WTC11 (cell line): ENCODE measurements around the gene FZR1. TPM values are rescaled to one million over a fixed set of nuclear protein-coding genes. Genes with fewer than 3 reads are reported as not detected.

Source experiments
- ATAC-seq: fragments of 200-7000 bp; cut with Tn5 transposase; 2 replicates; pipeline ENCODE4 v1.10.0; 2021; ENCODE audit warnings: mild to moderate bottlenecking, moderate library complexity
- CTCF ChIA-PET: fragments of 300-600 bp; sonication (Branson Sonifier 250); formaldehyde crosslinking; loops from one replicate; lab custom pipeline; 2021; ENCODE audit warnings: antibody characterized with exemption; lab: Charles Lee
- POLR2A ChIA-PET: fragments of 350-600 bp; sonication (Branson Sonifier 250); formaldehyde crosslinking; loops from one replicate; lab custom pipeline; 2021; ENCODE audit warnings: antibody characterized with exemption; lab: Charles Lee
- DNase-seq: peaks from one replicate; pipeline ENCODE4 v3.0.0; 2021; ENCODE audit warnings: low spot score
- H3K27ac Mint-ChIP-seq: 2 replicates; pipeline ENCODE4 v1.8.0; 2021; ENCODE audit warnings: mixed read lengths
- H3K27me3 Mint-ChIP-seq: 2 replicates; pipeline ENCODE4 v1.8.0; 2021; ENCODE audit warnings: low read depth, mild to moderate bottlenecking, moderate library complexity, mixed read lengths
- H3K36me3 Mint-ChIP-seq: 2 replicates; pipeline ENCODE4 v1.8.0; 2021; ENCODE audit warnings: mixed read lengths
- H3K4me1 Mint-ChIP-seq: 2 replicates; pipeline ENCODE4 v1.8.0; 2022; ENCODE audit warnings: mixed read lengths
- H3K4me3 Mint-ChIP-seq: 2 replicates; pipeline ENCODE4 v1.8.0; 2021; ENCODE audit warnings: mild to moderate bottlenecking, moderate library complexity, mixed read lengths
- H3K9me3 Mint-ChIP-seq: 2 replicates; pipeline ENCODE4 v1.8.0; 2021; ENCODE audit warnings: mixed read lengths
- CREB1 ChIP-seq: sonication (generic); formaldehyde crosslinking; IDR thresholded peaks from 2 replicates; pipeline ENCODE4 v1.8.0; 2023; ENCODE audit warnings: mild to moderate bottlenecking, missing genetic modification reagents
- ESRRA ChIP-seq: sonication (generic); formaldehyde crosslinking; IDR thresholded peaks from 2 replicates; pipeline ENCODE4 v1.8.1; 2022; ENCODE audit warnings: mild to moderate bottlenecking, missing genetic modification reagents, borderline replicate concordance
- FOXP1 ChIP-seq: sonication (generic); formaldehyde crosslinking; IDR thresholded peaks from 2 replicates; pipeline ENCODE4 v1.8.0; 2022; ENCODE audit warnings: missing genetic modification reagents, mild to moderate bottlenecking, moderate library complexity, borderline replicate concordance
- GRHL2 ChIP-seq: fragments of 250-450 bp; sonication (Bioruptor Pico); IDR thresholded peaks from 2 replicates; pipeline ENCODE4 v1.8.0; 2022; ENCODE audit warnings: mild to moderate bottlenecking, moderate library complexity; ENCODE audit not compliant: insufficient replicate concordance, severe bottlenecking
- GTF2I ChIP-seq: fragments of 250-450 bp; sonication (Bioruptor Pico); conservative IDR thresholded peaks from 2 replicates; pipeline ENCODE4 v1.4.0; 2021; ENCODE audit warnings: mild to moderate bottlenecking
- JAZF1 ChIP-seq: fragments of 250-450 bp; sonication (Bioruptor Pico); IDR thresholded peaks from 2 replicates; pipeline ENCODE4 v1.9.0; 2021; ENCODE audit warnings: moderate library complexity, mild to moderate bottlenecking, inconsistent platforms
- JUN ChIP-seq: sonication (generic); formaldehyde crosslinking; IDR thresholded peaks from 2 replicates; pipeline ENCODE4 v1.8.0; 2023; ENCODE audit warnings: mild to moderate bottlenecking, missing genetic modification reagents
- OVOL2 ChIP-seq: fragments of 250-450 bp; sonication (Bioruptor Pico); IDR thresholded peaks from 2 replicates; pipeline ENCODE4 v1.9.0; 2021; ENCODE audit warnings: mild to moderate bottlenecking, borderline replicate concordance
- SMAD4 ChIP-seq: sonication (generic); formaldehyde crosslinking; IDR thresholded peaks from 2 replicates; pipeline ENCODE4 v1.8.0; 2022; ENCODE audit warnings: mild to moderate bottlenecking, missing genetic modification reagents
- SP1 ChIP-seq: sonication (generic); formaldehyde crosslinking; conservative IDR thresholded peaks from 2 replicates; pipeline ENCODE4 v1.8.1; 2022; ENCODE audit warnings: missing genetic modification reagents
- TCF7 ChIP-seq: sonication (generic); formaldehyde crosslinking; IDR thresholded peaks from 2 replicates; pipeline ENCODE4 v1.8.0; 2022; ENCODE audit warnings: mild to moderate bottlenecking, low read depth, missing genetic modification reagents, moderate library complexity
- TP53 ChIP-seq: sonication (generic); formaldehyde crosslinking; IDR thresholded peaks from 2 replicates; pipeline ENCODE4 v1.8.1; 2023; ENCODE audit warnings: mild to moderate bottlenecking, missing genetic modification reagents
- ZNF232 ChIP-seq: sonication (generic); formaldehyde crosslinking; IDR thresholded peaks from 2 replicates; pipeline ENCODE4 v1.8.0; 2022; ENCODE audit warnings: mild to moderate bottlenecking, missing genetic modification reagents
- total RNA-seq: library from RNA; stranded (reverse); gene quantifications from 3 replicates; pipeline ENCODE4 v1.2.3, GENCODE V29; 2021
- TF ChIP-seq, protein P1 (sequence below): sonication (generic); formaldehyde crosslinking; IDR thresholded peaks from 2 replicates; pipeline ENCODE4 v1.8.0; 2022; ENCODE audit warnings: missing genetic modification reagents
- TF ChIP-seq, protein P2 (sequence below): sonication (generic); formaldehyde crosslinking; IDR thresholded peaks from 2 replicates; pipeline ENCODE4 v1.8.1; 2023; ENCODE audit warnings: mild to moderate bottlenecking, missing genetic modification reagents, borderline replicate concordance
- TF ChIP-seq, protein P3 (sequence below): sonication (generic); formaldehyde crosslinking; conservative IDR thresholded peaks from 2 replicates; pipeline ENCODE4 v1.8.1; 2023; ENCODE audit warnings: mild to moderate bottlenecking, low read depth, missing genetic modification reagents, moderate library complexity
- TF ChIP-seq, protein P4 (sequence below): sonication (generic); formaldehyde crosslinking; IDR thresholded peaks from 2 replicates; pipeline ENCODE4 v1.8.1; 2023; ENCODE audit warnings: mild to moderate bottlenecking, missing genetic modification reagents, moderate library complexity
- TF ChIP-seq, protein P5 (sequence below): fragments of 250-450 bp; sonication (Bioruptor Pico); IDR thresholded peaks from 2 replicates; pipeline ENCODE4 v1.9.0; 2021; ENCODE audit warnings: mild to moderate bottlenecking, borderline replicate concordance
- TF ChIP-seq, protein P6 (sequence below): sonication (generic); formaldehyde crosslinking; IDR thresholded peaks from 2 replicates; pipeline ENCODE4 v1.8.1; 2023; ENCODE audit warnings: mild to moderate bottlenecking, missing genetic modification reagents
- TF ChIP-seq, protein P7 (sequence below): sonication (generic); formaldehyde crosslinking; IDR thresholded peaks from 2 replicates; pipeline ENCODE4 v1.8.0; 2022; ENCODE audit warnings: mild to moderate bottlenecking, missing genetic modification reagents

The FZR1 gene
- total RNA-seq, 1 experiment from 2014 or later, result 60.8 TPM

DNA sequence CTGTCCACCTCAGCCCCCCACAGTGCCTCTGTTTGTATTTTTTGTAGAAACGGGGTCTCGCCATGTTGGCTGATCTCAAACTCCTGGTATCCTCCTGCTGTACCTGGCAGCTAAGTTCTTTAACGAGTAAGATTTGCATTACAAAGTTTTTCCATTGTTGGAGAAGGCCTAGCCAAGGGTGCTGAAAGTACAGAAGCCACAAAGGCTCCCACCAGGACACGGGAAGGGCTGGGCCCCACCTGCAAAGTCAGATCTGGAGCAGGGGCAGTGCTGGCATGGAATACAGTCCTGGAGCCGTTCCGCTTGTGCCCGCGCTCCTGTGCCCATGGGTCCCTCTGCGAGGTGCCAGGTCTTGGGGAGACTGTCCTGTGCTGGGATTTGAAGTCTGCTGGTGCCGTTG is 12.1 kb downstream of the FZR1 start (continued):
- TF ChIP-seq, protein P1, sequence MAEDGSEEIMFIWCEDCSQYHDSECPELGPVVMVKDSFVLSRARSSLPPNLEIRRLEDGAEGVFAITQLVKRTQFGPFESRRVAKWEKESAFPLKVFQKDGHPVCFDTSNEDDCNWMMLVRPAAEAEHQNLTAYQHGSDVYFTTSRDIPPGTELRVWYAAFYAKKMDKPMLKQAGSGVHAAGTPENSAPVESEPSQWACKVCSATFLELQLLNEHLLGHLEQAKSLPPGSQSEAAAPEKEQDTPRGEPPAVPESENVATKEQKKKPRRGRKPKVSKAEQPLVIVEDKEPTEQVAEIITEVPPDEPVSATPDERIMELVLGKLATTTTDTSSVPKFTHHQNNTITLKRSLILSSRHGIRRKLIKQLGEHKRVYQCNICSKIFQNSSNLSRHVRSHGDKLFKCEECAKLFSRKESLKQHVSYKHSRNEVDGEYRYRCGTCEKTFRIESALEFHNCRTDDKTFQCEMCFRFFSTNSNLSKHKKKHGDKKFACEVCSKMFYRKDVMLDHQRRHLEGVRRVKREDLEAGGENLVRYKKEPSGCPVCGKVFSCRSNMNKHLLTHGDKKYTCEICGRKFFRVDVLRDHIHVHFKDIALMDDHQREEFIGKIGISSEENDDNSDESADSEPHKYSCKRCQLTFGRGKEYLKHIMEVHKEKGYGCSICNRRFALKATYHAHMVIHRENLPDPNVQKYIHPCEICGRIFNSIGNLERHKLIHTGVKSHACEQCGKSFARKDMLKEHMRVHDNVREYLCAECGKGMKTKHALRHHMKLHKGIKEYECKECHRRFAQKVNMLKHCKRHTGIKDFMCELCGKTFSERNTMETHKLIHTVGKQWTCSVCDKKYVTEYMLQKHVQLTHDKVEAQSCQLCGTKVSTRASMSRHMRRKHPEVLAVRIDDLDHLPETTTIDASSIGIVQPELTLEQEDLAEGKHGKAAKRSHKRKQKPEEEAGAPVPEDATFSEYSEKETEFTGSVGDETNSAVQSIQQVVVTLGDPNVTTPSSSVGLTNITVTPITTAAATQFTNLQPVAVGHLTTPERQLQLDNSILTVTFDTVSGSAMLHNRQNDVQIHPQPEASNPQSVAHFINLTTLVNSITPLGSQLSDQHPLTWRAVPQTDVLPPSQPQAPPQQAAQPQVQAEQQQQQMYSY (CRISPR knock-in tag), result peak; percentile 71
- TF ChIP-seq GRHL2 (no peak), SP1 (CRISPR knock-in tag) (no peak), CREB1 (no peak), FOXP1 (no peak), TP53 (no peak), JUN (CRISPR knock-in tag) (no peak)
- TF ChIP-seq, protein P2, sequence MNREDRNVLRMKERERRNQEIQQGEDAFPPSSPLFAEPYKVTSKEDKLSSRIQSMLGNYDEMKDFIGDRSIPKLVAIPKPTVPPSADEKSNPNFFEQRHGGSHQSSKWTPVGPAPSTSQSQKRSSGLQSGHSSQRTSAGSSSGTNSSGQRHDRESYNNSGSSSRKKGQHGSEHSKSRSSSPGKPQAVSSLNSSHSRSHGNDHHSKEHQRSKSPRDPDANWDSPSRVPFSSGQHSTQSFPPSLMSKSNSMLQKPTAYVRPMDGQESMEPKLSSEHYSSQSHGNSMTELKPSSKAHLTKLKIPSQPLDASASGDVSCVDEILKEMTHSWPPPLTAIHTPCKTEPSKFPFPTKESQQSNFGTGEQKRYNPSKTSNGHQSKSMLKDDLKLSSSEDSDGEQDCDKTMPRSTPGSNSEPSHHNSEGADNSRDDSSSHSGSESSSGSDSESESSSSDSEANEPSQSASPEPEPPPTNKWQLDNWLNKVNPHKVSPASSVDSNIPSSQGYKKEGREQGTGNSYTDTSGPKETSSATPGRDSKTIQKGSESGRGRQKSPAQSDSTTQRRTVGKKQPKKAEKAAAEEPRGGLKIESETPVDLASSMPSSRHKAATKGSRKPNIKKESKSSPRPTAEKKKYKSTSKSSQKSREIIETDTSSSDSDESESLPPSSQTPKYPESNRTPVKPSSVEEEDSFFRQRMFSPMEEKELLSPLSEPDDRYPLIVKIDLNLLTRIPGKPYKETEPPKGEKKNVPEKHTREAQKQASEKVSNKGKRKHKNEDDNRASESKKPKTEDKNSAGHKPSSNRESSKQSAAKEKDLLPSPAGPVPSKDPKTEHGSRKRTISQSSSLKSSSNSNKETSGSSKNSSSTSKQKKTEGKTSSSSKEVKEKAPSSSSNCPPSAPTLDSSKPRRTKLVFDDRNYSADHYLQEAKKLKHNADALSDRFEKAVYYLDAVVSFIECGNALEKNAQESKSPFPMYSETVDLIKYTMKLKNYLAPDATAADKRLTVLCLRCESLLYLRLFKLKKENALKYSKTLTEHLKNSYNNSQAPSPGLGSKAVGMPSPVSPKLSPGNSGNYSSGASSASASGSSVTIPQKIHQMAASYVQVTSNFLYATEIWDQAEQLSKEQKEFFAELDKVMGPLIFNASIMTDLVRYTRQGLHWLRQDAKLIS (CRISPR knock-in tag), result no peak
- TF ChIP-seq, protein P3, sequence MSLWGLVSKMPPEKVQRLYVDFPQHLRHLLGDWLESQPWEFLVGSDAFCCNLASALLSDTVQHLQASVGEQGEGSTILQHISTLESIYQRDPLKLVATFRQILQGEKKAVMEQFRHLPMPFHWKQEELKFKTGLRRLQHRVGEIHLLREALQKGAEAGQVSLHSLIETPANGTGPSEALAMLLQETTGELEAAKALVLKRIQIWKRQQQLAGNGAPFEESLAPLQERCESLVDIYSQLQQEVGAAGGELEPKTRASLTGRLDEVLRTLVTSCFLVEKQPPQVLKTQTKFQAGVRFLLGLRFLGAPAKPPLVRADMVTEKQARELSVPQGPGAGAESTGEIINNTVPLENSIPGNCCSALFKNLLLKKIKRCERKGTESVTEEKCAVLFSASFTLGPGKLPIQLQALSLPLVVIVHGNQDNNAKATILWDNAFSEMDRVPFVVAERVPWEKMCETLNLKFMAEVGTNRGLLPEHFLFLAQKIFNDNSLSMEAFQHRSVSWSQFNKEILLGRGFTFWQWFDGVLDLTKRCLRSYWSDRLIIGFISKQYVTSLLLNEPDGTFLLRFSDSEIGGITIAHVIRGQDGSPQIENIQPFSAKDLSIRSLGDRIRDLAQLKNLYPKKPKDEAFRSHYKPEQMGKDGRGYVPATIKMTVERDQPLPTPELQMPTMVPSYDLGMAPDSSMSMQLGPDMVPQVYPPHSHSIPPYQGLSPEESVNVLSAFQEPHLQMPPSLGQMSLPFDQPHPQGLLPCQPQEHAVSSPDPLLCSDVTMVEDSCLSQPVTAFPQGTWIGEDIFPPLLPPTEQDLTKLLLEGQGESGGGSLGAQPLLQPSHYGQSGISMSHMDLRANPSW (CRISPR knock-in tag), result no peak
- TF ChIP-seq, all 79 proteins: peak for 4

DNA sequence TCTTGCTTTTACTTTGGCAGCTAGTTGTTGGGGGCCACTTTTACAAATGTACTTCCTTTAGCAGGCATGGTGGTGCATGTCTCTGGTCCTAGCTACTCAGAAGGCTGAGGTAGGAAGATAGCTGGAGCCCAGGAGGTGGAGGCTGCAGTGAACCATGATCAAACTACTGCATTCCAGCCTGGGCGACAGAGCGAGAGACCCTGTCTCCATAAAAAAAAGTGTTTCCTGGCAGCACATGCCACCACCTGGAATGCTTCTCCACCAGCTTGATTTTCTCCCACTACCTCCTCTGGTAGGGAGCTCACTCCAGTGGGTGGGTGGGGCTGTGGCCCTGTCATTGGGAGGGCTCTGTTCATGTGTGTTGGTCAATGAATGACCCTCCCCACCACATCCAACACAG is 12.5 kb downstream of the FZR1 start:
- POLR2A ChIA-PET, result interaction anchor here (0.8 kb wide), 1 partner anchor 20 kb away, joined by 3 read pairs; the partner anchor contains the start of gene TEKTIP1
- TF ChIP-seq, protein P4, sequence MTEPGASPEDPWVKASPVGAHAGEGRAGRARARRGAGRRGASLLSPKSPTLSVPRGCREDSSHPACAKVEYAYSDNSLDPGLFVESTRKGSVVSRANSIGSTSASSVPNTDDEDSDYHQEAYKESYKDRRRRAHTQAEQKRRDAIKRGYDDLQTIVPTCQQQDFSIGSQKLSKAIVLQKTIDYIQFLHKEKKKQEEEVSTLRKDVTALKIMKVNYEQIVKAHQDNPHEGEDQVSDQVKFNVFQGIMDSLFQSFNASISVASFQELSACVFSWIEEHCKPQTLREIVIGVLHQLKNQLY (CRISPR knock-in tag), result no peak
- TF ChIP-seq JAZF1 (CRISPR knock-in tag) (no peak), OVOL2 (no peak), GTF2I (CRISPR knock-in tag) (no peak), TCF7 (CRISPR knock-in tag) (no peak), ESRRA (CRISPR knock-in tag) (no peak), ZNF232 (no peak), SMAD4 (CRISPR knock-in tag) (no peak)
- TF ChIP-seq, protein P5, sequence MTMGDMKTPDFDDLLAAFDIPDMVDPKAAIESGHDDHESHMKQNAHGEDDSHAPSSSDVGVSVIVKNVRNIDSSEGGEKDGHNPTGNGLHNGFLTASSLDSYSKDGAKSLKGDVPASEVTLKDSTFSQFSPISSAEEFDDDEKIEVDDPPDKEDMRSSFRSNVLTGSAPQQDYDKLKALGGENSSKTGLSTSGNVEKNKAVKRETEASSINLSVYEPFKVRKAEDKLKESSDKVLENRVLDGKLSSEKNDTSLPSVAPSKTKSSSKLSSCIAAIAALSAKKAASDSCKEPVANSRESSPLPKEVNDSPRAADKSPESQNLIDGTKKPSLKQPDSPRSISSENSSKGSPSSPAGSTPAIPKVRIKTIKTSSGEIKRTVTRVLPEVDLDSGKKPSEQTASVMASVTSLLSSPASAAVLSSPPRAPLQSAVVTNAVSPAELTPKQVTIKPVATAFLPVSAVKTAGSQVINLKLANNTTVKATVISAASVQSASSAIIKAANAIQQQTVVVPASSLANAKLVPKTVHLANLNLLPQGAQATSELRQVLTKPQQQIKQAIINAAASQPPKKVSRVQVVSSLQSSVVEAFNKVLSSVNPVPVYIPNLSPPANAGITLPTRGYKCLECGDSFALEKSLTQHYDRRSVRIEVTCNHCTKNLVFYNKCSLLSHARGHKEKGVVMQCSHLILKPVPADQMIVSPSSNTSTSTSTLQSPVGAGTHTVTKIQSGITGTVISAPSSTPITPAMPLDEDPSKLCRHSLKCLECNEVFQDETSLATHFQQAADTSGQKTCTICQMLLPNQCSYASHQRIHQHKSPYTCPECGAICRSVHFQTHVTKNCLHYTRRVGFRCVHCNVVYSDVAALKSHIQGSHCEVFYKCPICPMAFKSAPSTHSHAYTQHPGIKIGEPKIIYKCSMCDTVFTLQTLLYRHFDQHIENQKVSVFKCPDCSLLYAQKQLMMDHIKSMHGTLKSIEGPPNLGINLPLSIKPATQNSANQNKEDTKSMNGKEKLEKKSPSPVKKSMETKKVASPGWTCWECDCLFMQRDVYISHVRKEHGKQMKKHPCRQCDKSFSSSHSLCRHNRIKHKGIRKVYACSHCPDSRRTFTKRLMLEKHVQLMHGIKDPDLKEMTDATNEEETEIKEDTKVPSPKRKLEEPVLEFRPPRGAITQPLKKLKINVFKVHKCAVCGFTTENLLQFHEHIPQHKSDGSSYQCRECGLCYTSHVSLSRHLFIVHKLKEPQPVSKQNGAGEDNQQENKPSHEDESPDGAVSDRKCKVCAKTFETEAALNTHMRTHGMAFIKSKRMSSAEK, result no peak
- TF ChIP-seq, protein P6, sequence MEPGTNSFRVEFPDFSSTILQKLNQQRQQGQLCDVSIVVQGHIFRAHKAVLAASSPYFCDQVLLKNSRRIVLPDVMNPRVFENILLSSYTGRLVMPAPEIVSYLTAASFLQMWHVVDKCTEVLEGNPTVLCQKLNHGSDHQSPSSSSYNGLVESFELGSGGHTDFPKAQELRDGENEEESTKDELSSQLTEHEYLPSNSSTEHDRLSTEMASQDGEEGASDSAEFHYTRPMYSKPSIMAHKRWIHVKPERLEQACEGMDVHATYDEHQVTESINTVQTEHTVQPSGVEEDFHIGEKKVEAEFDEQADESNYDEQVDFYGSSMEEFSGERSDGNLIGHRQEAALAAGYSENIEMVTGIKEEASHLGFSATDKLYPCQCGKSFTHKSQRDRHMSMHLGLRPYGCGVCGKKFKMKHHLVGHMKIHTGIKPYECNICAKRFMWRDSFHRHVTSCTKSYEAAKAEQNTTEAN, result no peak
- TF ChIP-seq, protein P7, sequence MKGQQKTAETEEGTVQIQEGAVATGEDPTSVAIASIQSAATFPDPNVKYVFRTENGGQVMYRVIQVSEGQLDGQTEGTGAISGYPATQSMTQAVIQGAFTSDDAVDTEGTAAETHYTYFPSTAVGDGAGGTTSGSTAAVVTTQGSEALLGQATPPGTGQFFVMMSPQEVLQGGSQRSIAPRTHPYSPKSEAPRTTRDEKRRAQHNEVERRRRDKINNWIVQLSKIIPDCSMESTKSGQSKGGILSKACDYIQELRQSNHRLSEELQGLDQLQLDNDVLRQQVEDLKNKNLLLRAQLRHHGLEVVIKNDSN, result no peak

More for the DNA sequence above, 12.5 kb downstream of the FZR1 start:
- Mint-ChIP-seq H3K27me3 (no peaks in the 10 kb centered on the region), H3K36me3 (peaks cover 4% of the 10 kb centered on the region; the same call in 1 of the 2 replicates), H3K9me3 (no peaks in the 10 kb centered on the region), H3K27ac (peak overlapping the region; percentile 67), H3K4me1 (peaks cover 55% of the 10 kb centered on the region), H3K4me3 (peak overlapping the region; percentile 39)
- ATAC-seq (no peak), DNase-seq (no peak)
- CTCF ChIA-PET, result interaction anchor here (1.0 to 4.8 kb wide), 7 partner anchors 8 to 136 kb away, joined by 3 to 31 read pairs (median 7); no protein-coding TSS in a partner anchor
